SHP77 (cell line): ENCODE data around the gene TTC7B.
A peak's percentile ranks its signal among the peaks of the same experiment; 100 is the strongest.

Experiments used
- DNase-seq, 2 experiments: peaks; one replicate each; lab custom pipeline; 2025; lab: John Stamatoyannopoulos, UW

The TTC7B gene

DNA sequence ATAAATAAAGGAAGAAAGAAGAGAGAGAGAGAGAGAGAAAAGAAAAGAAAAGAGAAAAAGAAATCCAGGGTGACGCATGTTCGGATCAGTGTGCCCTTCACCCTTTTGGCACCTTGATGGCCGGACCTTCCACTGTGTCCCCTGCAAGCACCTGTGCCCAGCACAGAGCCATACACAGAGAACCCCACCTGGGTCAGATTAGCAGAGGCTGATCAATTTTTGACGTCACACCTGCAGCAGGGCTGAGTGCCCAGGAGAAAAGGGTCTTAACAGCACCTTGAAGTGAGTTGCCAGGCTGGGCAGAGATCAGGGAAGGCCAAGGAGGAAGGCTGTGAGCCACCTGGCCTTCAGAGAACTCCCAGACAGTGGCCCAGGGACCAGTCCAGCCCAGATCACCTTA lies 305.0 kb downstream of the TTC7B start:
- DNase-seq = no peak

DNA sequence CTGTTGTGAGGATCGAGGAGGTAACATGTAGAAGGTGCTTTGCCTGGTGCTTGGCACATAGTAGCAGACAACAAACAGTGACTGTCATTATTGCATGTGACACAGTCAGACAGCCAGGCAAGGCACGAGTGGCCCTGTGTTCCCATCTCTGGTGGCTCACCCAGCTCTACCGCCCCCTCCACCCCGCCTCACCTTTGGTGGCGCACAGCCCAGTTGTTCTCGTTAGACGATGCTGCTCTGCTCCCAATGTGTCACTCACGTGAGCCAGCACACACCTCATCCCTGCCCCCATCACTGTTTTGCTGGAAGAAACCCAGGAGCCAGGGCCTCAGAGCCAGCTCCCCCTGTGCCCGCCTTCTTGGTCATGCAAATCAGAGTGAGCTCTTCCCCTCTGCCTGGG lies 306.1 kb downstream of the TTC7B start:
- DNase-seq = no peak

DNA sequence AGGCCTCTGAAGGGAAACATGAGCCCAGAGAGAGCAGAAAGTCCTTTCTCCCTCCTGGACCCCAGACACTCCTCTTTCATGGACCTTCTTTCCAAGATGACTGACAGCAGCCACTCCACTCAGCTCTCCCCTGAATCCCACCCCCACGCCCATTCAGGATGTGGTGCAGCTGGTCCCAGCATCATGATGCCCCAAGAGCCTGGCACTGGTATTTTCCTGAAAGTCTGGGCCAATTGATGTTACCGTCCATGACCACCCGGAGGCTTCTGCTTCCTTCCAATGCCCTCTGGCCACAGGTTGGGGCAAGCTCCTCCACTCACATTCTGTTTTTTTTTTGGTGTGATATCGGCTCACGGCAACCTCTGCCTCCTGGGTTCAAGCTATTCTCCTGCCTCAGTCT lies 306.8 kb downstream of the TTC7B start:
- DNase-seq = no peak

DNA sequence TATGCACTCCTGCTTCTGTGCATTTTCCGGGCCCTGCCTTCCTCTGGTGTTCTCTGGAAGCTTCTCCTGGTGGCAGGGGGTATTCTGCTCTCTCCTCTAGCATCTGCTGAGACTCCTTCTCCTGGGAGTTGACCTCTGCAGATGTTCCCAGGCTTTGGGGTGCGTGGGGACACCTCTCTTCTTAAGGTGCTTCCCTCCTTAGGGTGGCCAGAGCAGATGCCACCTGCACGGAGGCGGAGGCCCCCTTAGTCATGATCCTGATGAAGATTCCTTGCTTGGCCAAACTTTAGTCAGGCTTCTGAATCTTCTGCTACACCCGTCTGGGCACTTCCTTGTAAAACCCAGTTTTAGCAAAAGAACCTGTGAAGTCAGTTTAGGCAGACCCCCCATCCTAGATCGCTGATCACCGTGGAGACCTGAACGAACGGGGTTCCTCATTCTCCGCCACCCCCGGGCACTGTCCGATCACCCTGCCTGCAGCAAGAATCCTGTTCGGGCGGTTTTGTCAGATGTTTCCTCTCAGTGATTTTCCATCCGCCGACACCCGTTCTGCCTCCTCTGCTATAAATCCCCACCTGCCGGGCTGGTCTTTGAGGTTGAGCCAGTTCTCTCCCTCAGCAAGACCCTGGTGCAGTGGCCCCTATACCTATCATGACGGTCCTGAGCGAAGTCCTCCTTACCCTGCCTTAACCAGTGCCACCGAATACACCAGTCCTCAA lies 307.5 kb downstream of the TTC7B start:
- DNase-seq = no peak

DNA sequence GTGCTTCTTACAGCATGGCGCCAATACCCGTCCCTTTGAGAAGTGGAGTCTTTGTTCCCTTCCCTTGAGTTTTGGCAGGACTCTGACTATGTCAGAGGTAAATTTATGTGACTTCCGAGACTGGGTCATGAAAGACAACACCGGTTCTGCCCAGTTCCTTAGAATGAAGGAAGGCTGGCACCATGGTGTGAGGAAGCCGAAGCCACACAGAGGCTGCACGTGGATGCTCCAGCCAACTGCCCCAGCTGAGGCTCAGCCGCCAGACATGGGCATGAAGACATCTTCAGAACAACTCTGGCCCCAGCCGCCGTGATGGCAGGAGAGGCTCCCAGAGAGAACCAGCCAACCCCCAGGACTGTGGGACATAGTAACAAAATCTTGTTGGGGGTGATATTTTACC lies 308.2 kb downstream of the TTC7B start:
- no peak for DNase-seq

DNA sequence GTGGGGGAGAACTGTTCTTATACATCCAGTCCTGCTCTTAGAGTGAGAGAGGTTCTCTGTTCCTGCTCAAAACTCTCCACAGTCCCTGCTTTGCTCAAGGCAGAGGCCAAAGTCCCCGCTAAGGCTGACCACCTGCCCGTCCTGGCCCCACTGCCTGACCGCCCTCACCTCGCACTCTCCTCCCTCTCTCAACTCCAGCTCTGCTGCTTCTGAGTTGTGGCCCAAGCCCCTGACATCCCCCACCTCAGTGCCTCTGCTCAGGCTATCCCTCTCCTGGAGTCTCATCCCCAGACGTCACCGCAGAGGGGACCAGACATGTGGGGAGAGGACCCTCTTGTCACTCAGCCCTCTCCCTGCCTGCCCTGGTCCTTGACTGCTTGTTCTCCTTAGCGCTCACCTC lies 308.8 kb downstream of the TTC7B start:
- no peak for DNase-seq

DNA sequence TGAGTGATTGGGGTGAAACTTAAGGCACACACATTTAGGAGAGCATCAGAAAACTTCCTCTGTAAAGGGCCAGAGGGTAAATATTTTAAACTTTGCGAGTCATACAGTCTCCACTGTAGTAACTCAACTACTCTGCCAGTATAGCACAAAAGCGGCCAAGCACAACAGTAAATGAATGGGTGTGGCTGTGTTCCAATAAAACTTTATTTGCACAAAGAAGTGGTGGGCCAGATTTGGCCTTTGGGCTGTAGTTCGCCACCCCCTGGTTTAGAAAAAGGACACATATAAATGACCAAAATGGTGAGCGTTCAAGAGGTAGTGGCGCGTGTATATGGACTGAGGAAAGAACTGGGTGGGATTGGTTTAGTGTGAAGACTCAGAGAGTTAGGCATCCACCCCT lies 309.5 kb downstream of the TTC7B start:
- DNase-seq = no peak

DNA sequence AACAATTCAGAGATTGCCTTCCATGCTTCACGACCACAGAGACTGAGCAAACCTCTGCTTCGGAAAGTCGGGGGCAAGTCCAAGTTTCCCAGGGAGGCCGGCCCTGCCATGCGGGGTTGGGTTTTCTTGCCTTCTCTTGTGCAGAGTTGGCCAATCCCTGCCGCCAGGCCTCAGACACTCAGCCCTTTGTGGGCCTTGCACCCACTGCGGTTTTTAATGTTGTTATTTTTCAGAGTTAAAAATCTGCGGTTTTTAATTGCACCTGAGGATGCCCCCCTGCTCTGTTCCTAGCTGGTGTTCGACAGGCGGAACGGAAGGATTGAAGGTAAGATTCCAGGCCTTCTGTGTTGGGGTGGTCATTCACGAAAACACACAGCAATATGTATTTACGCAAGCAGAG lies 310.7 kb downstream of the TTC7B start:
- DNase-seq = no peak

DNA sequence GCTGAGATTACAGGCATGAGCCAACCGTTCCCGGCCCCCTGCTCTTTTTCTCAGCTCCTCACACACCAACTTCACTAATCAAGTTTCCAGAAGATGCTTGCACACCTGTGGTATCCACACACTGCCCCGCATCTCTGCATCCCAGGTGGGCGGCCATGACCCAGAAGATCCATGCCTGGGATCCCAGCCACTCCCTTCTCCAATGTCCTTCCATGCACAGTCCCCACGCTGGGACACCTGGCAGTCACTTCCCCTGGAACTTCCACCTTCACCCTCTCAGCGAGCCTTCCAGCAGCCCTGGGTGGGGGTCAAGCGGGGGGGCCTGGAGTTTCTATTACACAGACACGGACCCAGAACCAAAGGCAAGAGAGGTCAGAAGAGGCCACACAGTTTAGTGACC lies 311.6 kb downstream of the TTC7B start:
- DNase-seq = no peak

DNA sequence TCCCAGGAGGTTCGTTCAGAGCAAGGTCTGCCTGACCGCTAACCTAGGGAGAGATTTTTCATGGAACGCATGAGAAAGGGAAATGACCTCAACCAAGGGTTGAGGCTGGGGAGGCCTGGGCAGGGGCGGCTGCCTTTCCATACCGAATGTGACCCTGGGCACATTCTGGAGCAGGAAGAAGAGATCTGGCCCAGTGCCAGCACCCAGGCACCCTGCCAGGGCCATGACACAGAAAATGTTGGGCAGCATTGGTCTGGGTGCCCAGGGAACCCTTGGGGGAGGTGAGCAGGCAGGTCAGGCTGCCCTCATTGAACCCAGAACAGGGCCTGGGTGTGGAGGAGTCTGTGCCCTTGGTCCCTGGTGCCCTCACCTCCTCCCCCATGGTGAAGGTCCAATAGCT lies 312.6 kb downstream of the TTC7B start:
- DNase-seq = peak in 1 of 2 experiments; percentile 30

DNA sequence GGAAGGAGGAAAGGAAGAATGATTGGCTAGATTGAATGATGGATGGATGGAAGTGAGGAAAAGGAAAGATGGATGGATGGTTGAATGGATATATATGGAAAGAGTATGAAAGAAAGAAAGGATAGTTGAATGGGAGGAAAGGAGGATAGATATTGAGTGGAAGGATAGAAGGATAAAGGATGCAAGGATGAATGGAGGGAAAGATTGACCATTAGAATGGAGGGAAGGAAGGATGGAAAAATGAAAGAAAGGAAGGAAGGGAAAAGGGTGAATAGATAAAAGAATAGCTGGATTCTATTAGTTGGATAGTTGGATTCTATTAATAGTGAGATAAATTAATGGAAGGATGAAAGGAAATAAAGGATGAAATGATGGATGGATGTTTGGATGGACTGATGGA lies 313.5 kb downstream of the TTC7B start:
- DNase-seq = no peak

DNA sequence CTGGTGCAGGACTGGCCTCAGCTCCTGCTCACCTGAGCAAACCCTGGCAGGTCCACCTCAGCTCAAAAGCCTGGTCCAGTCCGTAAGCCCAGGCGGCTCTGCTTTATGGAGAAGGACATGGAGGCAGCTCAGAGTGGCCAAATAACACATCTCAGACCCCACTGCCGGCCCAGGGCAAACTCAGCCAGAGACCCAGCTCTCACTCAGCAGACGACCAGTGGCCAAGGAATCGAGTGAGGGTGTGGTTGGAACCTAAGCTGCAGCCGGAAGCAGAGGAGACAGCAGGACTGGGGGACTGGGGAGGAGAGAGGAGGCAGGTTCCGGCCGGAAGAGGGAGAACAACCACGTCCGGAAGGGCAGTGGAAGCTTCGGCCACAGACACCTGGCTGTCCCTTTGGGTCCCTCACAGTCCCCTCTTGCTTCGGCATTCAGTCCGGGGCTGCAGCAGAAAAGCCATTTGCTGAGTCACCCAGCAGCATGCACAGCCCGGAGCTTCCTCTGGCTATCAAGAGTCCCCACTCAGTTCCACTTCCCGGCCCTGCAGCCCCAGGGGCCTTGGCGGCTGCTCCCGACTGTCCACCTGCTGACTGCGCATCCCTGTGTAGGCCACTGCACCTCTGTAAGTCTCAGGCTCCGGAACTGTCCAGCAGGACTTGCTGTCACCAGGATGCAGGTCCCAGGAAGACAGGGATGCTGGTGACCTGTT lies 315.4 kb downstream of the TTC7B start:
- DNase-seq = peak; percentile 78 to 79

DNA sequence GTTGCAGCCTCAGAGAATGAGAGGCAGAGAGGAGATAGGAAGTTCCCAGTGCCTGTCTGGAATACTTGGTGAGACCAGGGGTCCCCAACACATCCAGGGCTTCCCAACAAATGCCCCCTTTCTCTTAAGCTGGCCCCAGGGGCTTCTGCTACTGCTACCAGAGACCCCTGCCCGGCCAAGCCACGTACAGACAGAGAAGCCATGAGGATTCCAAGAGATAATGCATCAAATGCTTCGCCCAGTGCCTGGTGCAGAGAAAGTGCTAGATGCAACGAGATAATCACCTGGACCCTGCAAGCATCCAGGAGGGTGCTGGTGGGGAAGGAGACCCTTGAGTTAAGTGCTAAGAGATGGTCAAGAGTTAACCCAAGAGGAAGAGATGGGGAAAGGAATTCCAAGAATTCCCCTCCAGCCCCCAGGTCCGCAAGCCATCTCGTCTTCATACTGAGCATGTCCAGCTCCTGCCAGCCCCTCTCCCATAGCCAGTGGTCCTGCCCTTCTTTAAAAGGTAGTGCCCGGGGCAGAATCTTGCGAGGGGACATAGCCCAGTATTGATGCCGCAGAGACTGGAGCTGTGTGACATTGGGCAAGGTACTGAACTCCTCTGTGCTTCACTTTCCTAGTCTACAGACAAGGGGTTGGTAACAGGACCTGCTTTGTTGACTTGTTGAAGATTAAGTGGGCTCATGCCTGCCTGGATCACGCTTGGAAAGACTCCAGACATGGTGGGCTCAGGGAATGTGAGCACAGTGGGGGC lies 316.1 kb downstream of the TTC7B start:
- DNase-seq = no peak

DNA sequence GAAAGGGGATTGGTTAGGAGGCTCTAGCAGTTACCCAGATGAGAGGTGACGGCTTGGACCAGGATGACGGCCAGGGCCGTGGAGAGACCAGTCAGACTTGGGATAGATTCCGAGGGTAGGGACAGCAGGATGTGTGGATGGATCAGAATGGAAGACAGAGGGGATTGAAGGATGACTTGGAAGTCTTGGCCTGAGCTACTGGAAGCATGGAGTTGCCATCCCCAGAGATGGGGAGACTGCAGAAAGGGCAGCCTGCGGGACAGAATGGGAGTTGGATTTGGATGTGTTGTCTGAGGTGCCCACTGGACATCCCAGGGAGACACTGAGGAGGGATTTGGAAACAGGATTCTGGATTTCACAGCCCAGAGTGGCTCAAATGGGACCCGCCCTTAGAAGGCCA lies 317.1 kb downstream of the TTC7B start:
- no peak for DNase-seq

DNA sequence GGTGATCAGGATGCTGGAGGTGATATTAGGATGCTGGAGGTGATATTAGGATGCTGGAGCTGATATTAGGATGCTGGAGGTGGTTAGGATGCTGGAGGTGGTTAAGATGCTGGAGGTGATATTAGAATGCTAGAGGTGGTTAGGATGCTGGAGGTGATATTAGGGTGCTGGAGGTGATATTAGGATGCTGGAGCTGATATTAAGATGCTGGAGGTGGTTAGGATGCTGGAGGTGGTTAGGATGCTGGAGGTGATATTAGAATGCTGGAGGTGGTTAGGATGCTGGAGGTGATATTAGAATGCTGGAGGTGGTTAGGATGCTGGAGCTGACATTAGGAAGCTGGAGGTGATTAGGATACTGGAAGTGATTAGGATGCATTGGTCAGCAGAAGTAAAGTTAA lies 318.0 kb downstream of the TTC7B start:
- DNase-seq = no peak

DNA sequence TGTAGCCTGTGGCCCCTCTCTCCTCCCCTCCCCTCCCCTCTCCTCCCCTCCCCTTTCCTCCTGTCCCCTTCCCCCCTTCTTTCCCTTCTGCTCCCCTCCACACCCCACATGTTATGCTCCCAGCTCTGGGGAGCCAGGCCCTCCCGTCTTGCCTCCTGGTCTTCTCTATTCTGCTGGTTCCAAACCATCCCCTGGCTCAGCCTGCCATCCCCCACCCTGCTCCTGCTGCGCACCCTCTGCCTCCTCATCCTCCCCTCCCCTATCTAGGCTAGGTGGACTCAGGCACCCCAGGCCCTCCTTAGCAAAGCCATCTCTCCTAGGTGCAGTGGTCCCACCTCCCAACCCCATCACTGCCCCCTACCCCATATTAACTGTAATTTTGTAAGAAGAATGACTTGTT lies 319.9 kb downstream of the TTC7B start:
- DNase-seq = no peak

DNA sequence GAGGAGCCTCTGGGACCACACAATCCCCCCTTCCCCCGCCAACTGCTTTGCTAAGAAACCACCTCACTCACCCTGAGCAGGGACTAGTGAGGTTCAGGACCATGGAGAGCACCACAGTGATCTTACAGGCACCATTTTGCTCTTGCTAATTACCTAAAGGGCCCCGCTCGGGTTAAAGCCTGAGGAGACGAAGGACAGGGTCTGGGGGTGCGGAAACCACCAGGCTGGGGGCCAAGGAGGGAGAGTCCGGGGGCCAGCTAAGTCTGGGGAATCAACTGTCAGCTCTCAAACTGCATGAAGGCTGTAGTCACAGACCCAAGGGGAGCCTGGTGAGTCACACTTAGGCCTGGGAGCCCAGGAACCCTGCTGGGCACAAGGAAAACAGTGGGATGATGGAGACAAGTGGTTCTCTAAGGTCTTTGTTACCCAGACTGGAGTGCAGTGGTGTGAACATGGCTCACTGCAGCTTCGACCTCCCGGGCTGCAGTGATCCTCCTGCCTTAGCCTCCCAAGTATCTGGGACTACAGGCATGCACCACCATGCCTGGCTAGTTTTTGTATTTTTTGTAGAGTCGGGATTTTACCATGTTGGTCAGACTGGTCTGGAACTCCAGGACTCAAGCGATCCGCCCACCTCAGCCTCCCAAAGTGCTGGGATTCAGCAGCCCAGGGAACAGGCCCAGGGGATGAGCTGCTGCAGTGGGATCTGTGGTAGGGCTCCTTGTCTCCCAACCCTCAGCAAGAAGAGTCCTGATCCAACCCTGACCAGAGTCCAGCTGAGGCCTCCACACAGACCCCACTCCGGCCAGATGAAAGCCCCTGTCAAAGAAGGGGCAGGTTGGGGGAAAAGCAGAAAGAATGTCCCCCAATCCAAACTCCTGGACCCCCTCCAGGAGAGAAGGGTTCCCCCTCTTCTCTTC lies 320.6 kb downstream of the TTC7B start:
- no peak for DNase-seq

DNA sequence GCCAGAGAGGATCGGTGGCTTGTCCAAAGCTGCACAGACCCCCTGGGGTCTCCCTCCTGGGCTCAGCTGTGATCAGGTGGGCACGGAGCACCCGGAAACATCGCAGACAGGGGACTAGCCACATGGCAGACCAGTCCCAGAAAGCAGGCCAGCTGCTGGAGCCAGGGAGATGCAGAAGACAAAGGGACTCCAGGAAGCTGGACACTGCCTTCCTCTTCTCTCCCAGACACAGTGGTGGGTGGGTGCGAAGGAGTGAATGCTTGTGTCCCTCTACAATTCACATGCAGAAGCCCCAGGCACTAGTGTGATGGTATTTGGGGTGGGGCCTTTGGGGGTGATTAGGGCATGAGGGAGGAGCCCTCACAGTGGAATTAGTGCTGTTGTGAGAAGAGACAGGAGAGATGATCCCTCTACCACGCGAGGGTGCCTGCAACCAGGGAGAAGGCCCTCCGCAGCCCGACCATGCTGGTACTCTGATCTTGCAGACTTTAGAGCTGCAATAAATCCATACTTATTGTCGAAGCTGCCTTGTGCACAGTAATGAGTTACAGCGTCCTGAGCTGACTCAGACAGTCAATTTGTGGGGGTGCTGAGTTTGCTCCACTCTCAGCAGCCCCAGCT lies 324.2 kb downstream of the TTC7B start:
- DNase-seq = no peak

DNA sequence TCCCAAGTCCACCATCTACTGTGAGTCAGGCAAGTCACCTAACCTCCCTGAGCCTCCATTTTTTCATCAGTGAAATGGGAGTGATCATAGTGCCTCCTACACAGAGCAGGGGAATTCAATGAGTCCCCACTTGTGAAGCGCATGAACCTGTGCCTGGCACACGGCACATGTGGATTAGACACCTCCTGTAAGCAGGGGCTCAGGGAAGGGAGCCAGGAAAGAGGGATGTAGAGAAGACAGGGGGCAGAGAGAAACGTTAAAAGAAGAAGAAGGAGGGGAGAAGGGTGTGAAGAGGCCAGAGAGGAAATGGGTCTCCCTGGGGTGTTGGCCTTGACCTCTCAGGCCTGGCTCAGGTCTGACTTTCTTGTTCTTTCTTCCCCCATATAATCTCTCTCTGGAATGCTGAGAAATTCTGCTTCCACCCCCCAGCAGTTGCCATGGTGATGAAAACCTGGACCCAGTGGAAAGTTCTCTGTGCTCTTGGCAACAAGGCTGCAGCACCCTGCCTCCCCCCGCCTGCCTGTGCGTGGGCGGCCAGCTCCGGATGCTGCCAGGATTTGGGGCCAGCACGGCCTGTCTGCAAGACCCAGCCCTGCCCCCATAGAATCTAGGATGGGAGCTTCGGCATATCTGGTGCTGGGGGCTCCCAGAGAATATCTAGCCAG lies 324.9 kb downstream of the TTC7B start:
- no peak for DNase-seq

DNA sequence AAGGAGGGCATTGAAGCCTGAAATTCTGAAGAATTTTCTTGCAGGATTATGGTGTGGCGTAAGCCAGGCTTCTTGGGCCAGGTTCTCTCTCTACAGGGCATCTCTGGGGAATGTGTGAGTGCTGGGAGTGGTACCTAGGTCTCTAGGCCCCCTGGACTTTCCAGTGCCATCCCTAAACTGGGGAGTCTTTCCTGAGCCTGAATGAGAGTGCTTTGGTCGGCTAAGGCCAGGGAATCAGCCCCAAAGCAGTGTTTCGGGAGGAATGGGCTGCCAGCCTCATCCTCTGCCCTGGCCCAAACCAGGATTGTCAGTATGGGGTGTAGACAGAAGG lies 325.5 kb downstream of the TTC7B start:
- no peak for DNase-seq
